RKO (cell line): Measurements from ENCODE around the gene PPOX.

ENCODE experiments used
- DNase-seq: peaks from one replicate; pipeline ENCODE4 v3.0.0-alpha.2; 2016; ENCODE audit warnings: low spot score

The PPOX gene

GRCh38 chr1:161198194-161198896, 32.1 kb downstream of the PPOX start:
- DNase-seq: no peak

DNA sequence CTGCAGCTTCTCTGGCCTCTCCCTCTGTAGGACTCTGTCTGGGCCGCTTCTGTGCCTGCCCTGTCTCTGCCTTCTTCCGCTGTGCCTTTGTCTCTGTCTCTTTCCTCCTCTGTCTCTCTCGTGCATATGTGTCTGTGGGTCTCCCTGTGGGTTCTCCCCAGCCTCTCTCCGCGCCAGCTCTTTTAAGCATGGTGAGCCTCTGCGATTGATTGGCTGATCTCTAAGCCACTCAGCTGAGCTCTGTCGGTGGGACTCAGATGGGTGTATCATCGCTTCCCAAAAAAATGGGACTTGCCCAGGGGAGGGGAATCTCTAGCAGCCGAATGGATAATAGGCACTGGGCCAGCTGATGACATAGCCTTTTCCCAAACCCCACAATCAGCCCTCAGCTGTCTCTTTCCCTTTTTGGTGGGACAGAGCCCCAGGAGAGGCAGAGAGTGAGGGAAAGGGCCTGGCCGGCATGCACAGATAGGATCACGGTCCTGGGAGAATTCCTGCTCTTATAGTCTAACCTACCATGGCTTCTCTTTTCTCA, 32.7 kb downstream of the PPOX start, which contains the start of gene ADAMTS4:
Gene ADAMTS4, minus strand, starts transcription at position 158 of the 535 bp plus-strand sequence. CDS start 427 bp downstream, outside the sequence.
- DNase-seq: no peak

GRCh38 chr1:161199506-161200139, 33.4 kb downstream of the PPOX start:
- DNase-seq: no peak

DNA sequence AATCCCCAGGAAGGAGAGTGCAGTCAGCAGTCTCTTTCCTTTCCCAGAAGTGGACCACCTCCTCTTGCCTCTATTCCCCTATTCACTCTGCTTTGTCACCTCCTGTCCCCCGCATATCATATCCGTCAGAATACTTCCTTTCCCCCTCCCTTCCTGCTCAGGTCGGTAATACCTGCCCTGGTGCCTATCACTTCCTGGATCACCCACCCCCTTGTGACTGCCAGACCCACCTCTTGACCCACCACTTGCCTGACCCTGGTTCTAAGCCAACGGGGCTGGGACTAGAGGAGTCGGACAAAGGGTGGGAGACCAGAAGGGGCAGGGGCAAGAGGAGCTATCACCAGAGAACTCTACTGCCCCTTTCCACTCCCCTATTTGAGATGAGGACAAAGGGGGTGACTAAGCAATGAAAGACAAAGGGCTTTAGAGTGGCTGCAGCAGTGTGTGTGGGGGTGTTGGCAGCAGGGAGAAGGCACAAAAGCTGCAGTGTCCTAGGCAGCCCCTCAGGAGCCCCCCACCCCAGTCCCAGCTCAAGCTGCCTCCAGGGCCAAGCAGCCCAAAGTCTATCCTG, 34.3 kb downstream of the PPOX start:
- no peak for DNase-seq

DNA sequence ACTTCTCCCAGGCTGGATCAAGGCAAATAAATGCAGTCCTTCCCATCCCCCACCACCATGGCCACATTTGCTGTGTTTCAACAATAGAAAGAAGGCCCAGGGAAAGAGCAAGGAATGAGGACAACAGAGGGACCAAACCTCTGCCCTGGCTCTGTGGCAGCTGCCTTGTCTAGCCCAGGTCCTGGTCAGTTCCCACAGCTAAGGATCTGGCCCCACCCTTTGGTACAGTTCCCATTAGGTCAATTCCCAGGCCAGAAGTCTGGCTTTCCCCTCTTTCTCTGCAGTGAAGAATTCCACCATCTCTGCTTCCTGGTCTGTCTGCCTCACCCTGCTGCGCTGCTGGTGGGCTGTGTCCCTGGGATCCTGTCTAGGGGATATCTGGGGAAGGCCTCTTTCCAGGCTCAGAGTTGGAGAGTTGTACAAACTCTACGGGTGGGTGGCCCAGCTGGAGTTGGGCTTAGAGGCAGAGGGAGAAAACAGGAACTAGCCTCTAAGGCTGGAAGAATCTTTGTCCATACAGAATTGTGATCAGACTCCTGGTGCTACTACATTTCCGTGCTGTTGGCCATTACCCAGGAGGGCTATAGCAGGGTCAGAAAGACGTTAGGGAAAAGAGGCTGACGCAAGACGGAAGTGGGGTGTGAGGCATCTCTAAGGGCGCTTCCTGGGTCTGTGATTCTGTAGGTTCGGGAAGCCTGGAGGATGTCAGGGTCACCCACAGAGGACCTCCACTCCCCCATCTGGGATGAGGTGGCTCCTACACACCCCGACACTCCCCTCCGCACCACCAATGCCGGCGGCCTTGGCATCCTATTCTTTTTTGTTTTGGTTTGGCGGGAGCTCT, 35.0 kb downstream of the PPOX start:
- no peak for DNase-seq

- DNase-seq: peak; percentile 99
These were observed 35.8 kb downstream of the PPOX start, which contains the start of gene NDUFS2 for GRCh38 chr1:161201836-161202712. Gene NDUFS2, plus strand, starts transcription at chr1:161202367. Its CDS starts 19 bp downstream, at chr1:161202386.

DNA sequence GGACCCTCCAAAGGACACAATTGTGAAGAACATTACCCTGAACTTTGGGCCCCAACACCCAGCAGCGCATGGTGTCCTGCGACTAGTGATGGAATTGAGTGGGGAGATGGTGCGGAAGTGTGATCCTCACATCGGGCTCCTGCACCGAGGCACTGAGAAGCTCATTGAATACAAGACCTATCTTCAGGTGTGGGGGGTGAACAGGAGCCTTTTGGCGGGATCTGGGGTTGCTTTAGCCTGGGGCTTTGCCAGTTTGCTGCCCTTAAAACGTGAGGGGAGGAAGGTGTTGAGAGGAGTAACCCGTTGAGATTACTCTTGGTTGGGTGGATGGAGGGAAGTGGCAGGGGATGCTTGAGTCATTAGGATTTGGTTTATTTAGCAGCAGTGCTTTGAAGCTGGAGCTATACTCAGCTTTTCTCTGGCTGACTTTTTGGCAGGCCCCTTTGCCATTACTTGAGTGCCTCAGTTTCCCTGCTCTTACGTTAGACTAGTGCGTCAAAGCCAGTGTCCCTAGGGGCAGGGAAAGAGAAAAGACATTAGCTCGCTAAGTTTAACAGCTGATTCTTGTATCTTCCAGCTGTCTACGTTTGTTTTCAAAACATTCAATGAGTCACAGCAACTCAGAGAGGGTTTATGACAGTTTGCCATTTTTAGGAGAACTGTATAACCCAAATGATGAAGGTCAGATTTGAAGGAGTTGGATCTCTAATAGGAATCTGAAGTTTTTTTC, 40.4 kb downstream of the PPOX start:
- no peak for DNase-seq

DNA sequence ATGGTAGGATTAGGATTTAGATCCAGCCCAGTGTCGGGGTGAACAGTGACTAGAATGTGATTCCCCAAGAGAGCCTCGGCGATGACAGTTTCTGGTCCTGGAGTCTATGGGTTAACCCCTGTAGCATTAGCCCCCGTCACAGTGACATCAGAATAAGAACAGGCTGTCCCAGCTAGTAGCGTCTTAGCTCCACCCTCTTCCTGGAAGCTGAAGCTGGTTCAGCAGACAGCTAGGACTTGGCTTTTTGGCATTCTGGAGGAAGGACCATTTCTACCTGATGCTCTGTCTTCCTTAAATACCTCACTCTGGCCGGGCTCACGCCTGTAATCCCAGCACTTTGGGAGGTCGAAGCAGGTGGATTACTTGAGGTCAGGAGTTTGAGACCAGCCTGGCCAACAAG, 40.9 kb downstream of the PPOX start:
- DNase-seq: no peak

DNA sequence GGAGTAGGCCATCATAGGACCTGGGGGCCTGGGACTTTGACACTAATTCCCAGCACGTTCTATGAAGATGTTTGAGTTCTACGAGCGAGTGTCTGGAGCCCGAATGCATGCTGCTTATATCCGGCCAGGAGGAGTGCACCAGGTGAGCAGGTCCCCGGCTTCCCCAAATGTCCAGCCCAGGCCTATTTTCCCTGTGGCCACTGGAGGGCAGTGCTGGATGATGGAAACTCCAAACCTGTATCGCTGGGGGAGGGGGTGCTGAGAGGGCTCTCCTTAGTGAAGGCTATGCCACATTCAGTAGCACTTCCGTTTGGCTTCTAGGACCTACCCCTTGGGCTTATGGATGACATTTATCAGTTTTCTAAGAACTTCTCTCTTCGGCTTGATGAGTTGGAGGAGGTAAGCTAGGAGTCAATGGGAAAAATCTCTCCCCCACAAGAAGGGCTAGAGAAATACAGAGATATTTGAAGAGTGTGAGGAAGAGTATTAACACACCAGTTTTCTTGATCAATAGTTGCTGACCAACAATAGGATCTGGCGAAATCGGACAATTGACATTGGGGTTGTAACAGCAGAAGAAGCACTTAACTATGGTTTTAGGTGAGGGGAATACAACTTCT, 43.7 kb downstream of the PPOX start:
- peak; percentile 69 for DNase-seq

DNA sequence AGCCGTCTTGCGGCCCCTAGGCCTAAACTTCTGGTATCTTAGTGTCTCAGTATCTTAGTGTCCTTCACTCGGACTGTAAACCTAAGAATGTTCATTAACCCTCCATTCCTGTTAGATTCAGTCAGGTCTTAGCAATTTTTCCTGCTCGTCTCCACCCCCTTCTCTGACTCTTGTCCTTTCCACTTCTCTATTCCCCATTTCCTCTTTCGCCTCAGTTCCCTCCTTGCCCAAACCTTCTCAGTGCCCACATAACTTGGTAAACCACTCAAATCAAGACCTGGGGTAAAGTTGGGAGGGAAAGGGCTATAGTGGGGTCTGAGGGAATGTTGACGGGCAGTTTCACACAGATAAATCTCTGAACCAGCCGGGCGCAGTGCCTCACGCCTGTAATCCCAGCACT, 48.1 kb downstream of the PPOX start:
- no peak for DNase-seq

DNA sequence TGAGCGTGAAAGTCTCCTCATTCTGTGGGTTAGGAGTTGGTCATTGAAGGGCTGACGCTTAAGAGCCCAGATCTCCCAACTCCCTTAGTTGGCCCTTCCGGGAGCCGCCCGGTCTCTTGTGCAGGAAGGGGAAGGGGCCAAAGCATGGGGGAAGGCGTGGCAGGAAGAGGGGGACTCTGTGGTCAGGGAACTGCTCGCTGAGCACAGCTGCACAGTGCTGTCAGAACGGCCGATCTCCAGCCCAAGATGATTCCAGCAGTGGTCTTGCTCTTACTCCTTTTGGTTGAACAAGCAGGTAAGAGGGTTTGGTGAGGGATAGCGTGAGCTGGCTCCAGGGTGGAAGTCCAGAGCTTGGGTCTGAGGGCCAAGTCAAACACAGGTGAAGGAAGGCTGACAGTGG, 48.9 kb downstream of the PPOX start, which contains the start of gene FCER1G:
Gene FCER1G, plus strand, starts transcription at position 220 of the 400 bp plus-strand sequence. Its CDS starts 27 bp downstream, at position 247.
- DNase-seq: no peak

GRCh38 chr1:161216945-161217712, 50.9 kb downstream of the PPOX start:
- DNase-seq: no peak

DNA sequence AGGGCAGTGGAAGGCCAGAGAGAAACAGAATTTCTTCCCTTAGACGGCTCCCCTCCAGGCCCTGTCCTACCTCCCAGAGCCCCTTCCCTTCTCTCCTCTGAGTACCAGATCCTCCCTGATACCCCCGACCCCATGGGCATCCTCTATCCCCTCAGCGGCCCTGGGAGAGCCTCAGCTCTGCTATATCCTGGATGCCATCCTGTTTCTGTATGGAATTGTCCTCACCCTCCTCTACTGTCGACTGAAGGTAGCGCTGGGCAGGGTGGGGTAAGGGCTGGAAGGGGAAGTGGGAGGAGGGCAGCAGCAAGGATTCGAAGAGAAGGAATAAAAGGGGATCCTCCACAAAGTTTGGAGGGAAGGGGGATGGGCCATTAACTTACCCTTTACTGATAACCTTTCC, 51.6 kb downstream of the PPOX start:
- no peak for DNase-seq

DNA sequence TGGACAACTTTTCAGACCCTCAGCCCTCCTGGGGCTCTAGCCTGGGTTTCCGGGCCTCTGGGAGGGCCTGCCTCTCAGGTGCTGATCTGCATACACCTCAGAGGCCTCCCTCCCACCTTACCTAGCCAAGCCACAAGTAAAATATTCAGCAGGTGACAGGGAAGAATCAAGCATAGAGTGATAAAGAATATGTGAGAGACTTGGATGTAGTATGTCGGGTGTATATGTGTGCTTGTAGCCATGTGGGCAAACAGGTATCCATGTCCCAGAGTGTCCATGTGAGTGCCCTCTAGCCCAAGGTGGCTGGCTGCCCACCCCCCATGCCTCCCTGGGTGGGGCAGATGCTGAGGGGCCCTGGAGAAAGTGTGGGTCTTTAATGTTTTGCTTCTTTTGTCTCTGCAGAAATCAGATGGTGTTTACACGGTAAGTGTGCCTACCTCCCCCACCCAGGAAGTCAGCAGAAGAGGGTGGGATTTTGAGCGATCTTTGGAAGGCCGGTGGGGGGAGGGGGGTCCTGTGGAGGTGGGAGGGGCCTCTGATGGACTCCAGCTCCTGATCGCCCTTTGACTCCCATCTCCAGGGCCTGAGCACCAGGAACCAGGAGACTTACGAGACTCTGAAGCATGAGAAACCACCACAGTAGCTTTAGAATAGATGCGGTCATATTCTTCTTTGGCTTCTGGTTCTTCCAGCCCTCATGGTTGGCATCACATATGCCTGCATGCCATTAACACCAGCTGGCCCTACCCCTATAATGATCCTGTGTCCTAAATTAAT, 52.3 kb downstream of the PPOX start:
- no peak for DNase-seq

GRCh38 chr1:161219078-161219892, 53.1 kb downstream of the PPOX start:
- no peak for DNase-seq

DNA sequence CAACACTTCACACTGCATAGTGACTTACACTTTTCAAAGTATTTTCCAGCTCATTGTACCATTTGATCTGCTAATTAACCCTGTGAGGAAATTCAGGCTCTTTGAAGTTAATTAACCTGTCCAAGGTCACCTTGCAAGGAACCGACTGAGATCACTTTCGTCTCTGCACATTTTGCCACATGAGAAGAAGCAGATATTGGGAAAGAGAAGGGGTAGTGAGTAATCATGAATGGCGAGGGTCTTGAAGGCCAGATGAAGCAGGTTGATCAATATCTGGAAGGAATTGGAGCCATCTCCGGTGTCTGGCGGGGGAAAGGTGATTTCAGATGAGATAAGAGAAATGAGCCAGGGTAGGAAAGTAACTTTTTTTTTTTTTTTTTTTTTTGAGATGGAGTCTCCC, 53.8 kb downstream of the PPOX start:
- no peak for DNase-seq
